Spinal cord (tissue), 10 donors: ENCODE results near the gene IL3. TPM values are rescaled to one million over a fixed set of nuclear protein-coding genes. Genes with fewer than 3 reads are reported as not detected.

ENCODE experiments used
- DNase-seq, 6 donors: peaks; one replicate each; pipeline versions ENCODE4 v3.0.0 to v3.0.0-alpha.2; 2013 to 2015; ENCODE audit warnings: low spot score in 6 of 6, low read depth in 4 of 6
- H3K27ac ChIP-seq: one replicate; pipeline ENCODE4 v1.5.1; 2013; ENCODE audit warnings: low read depth, low read length, control low read depth
- H3K27me3 ChIP-seq: one replicate; pipeline ENCODE4 v1.6.1; 2013; ENCODE audit warnings: low read length; ENCODE audit not compliant: control insufficient read depth, insufficient read depth
- H3K36me3 ChIP-seq: one replicate; pipeline ENCODE4 v1.6.1; 2013; ENCODE audit warnings: low read length; ENCODE audit not compliant: control insufficient read depth, insufficient read depth
- H3K4me1 ChIP-seq: one replicate; pipeline ENCODE4 v1.6.1; 2013; ENCODE audit warnings: low read length; ENCODE audit not compliant: control insufficient read depth, insufficient read depth
- H3K4me3 ChIP-seq: one replicate; pipeline ENCODE4 v1.5.1; 2013; ENCODE audit warnings: low read depth, low read length, control low read depth
- H3K9me3 ChIP-seq: one replicate; pipeline ENCODE4 v1.6.1; 2013; ENCODE audit warnings: low read length; ENCODE audit not compliant: control insufficient read depth, insufficient read depth
- WGBS: methylation state at CpG from one replicate; pipeline ENCODE4 v1.1.5; 2013; ENCODE audit warnings: missing lambda C conversion rate; ENCODE audit not compliant: insufficient coverage; 5-methylcytosine and 5-hydroxymethylcytosine counted together
- polyA plus RNA-seq, 2 donors: library from polyadenylated mRNA; unstranded; fragments of 120-200 nt; gene quantifications; one replicate each; pipeline ENCODE4 v1.2.1, GENCODE V29; 2013; ENCODE audit not compliant: insufficient read length in 2 of 2
- total RNA-seq, 2 donors: library from RNA; depleted of rRNA in 1 of 2; stranded (reverse); fragments of 120-200 nt in 1 of 2; fragments of >200 nt in 1 of 2; gene quantifications; one replicate each; pipeline versions ENCODE4 v1.2.3 to v1.2.4, GENCODE V29; 2013 to 2014
- donor health status: healthy.

Gene IL3
- total and polyA plus RNA-seq, 4 donors: not detected

DNA sequence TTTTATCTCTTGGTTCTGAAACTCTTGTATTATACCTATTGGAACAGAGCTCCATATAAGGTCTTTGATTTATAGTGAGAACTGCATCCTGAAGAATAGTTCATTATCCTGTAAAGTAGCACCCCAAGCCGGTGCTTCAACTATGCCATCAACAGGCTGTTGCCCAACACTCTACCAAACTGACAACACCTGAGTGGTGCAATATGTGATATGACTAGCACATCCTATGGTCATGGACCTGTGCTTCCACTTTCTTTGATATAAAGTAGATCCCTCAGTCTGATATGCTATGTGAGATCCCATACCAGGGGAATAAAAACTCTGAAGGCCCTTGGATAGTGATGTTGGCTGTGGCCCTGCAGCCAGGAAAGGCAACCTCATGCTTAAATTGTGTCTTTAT lies 28.9 kb downstream of the IL3 start:
- no peaks in the 10 kb centered on the region for H3K36me3 ChIP-seq
- no peak overlapping the region for H3K4me3 ChIP-seq
- peaks cover 7% of the 10 kb centered on the region for H3K4me1 ChIP-seq
- no peaks in the 10 kb centered on the region for H3K27me3 ChIP-seq
- DNase-seq: no peak
- no peak overlapping the region for H3K27ac ChIP-seq
- WGBS: no CpG with 5 or more reads among the region's 1 CpG
- no peaks in the 10 kb centered on the region for H3K9me3 ChIP-seq

DNA sequence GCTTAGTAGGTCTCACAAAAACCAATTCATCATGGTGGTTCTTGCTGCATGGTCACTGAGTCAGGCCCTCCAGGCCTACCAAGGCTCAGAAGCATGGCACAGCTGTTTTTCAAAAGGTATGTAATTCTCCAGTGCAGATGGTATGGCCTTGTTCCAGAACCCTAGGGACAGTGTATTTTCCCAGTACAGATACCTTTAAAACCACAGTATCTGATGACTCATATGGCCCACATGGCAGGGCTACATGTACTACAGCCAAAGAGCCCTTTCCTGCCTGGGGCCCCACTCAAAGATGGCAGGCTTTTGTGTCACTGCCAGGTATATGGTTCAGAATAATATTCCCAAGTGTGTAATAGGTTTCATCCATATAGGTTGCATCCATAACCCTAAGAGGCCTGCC lies 29.7 kb downstream of the IL3 start:
- H3K9me3 ChIP-seq: no peaks in the 10 kb centered on the region
- H3K4me3 ChIP-seq: no peak overlapping the region
- DNase-seq: no peak
- H3K27me3 ChIP-seq: no peaks in the 10 kb centered on the region
- peaks cover 7% of the 10 kb centered on the region for H3K4me1 ChIP-seq
- no peaks in the 10 kb centered on the region for H3K36me3 ChIP-seq
- H3K27ac ChIP-seq: no peak overlapping the region

DNA sequence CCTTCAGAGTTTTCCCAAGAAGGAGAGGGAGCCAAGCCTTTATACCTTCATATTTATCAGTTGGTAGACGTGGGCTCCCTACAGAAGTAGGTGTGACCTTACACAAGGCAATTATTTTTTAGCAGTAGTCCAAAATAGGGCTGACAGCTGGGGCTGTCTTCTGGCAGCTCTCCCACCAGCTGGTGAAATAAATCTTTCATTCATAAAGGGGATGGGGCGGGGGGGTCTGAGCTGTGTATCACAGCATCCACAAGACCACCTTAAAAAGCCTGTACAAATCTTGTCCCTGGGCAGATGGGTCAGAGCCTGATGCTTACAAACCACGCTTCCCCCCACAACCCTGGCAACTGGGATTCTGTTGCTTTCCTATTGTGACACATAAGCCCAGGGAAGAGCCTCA lies 32.8 kb downstream of the IL3 start:
- WGBS: 50% methylated on average over 1 of the region's 3 CpGs
- Histone ChIP-seq H3K4me3 (no peak overlapping the region), H3K36me3 (no peaks in the 10 kb centered on the region), H3K27ac (no peak overlapping the region), H3K9me3 (no peaks in the 10 kb centered on the region), H3K4me1 (no peaks in the 10 kb centered on the region), H3K27me3 (no peaks in the 10 kb centered on the region)
- DNase-seq: peak in 1 of 6 donors; percentile 31

DNA sequence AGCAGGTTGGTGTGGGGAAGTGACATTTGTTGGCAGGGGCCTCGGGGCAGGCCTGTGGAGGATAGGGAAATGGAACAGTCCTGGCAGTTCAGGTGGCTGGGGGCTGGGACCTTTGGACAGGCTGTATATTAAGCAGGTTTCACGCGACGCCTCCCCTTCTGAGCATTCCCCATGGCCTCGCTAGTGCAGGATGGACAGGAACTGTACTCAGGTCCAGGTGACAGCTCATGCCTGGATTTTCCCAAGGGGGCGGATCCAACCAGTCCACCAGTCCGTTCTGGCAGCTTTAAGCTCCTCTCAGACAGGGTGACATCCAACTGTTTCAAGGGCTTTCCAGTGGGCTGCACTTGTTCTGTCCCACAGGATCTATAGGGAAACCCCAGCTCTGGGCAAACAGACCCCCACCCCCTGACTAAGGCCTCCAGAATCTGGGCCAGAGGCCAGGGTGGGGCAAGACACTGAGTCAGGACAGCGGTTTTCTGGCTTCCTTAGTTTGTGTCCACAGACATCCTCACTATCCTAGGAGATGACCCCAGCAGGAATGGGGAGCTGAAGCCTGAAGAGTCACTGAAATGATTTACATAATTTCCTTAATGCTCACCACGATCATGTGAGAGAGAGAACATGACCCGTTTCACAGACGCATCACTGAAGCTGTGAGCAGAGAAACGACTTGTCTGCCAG lies 34.1 kb downstream of the IL3 start:
- Histone ChIP-seq H3K27ac (no peak overlapping the region), H3K36me3 (no peaks in the 10 kb centered on the region), H3K27me3 (no peaks in the 10 kb centered on the region), H3K9me3 (no peaks in the 10 kb centered on the region), H3K4me3 (no peak overlapping the region), H3K4me1 (no peaks in the 10 kb centered on the region)
- DNase-seq: no peak
- 86% methylated on average over 12 of the region's 12 CpGs for WGBS

DNA sequence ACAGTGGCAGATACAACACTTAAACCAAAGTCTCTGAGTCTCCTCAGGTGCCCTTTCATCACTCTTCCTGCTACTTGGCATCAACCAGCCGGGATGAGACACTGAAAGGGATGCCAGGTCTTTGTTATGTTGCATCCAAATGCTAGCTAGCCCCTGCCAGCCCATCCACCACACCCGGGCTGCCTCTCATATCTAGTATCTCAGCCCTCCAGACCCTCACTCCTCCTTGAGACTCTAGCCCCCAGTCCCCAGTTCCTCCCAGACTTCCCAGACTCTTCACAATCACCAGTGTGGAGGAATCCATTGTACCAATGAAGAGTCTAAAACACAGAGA lies 34.6 kb downstream of the IL3 start:
- no peaks in the 10 kb centered on the region for H3K9me3 ChIP-seq
- WGBS: 87% methylated on average over 2 of the region's 2 CpGs
- H3K36me3 ChIP-seq: no peaks in the 10 kb centered on the region

DNA sequence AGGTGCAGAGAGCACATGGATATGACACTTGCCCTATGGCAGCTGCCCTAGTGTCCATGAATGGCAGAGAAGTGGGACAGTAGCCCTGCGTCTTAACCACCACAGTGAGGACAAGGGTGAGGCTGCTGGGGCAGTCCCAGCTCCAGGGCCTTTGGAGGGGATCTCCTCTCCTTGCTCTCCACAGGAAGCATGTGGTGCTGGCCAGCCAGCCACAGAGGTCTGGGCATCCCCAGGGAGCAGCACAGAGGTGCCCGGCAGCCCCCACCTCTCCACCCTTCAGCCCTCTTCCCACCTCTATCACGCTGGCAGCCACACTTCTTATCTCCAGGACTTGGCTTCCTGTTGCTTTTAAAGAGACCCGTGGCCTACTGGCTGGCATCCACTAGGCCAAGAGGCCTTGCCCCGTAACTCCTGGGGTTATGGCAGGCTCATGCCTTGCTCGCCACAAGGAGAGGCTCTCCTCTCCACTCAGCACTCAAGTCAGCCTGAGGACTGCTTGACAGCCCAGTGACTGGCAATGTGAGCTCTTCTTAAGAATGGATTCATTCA lies 35.0 kb downstream of the IL3 start:
- no peak for DNase-seq
- Histone ChIP-seq H3K4me3 (no peak overlapping the region), H3K36me3 (no peaks in the 10 kb centered on the region), H3K27ac (no peak overlapping the region), H3K9me3 (no peaks in the 10 kb centered on the region), H3K27me3 (no peaks in the 10 kb centered on the region), H3K4me1 (no peaks in the 10 kb centered on the region)
- WGBS: 88% methylated on average over 6 of the region's 6 CpGs

More for the DNA sequence above, 34.6 kb downstream of the IL3 start:
- DNase-seq: no peak
- Histone ChIP-seq H3K27ac (no peak overlapping the region), H3K4me3 (no peak overlapping the region), H3K27me3 (no peaks in the 10 kb centered on the region), H3K4me1 (no peaks in the 10 kb centered on the region)

DNA sequence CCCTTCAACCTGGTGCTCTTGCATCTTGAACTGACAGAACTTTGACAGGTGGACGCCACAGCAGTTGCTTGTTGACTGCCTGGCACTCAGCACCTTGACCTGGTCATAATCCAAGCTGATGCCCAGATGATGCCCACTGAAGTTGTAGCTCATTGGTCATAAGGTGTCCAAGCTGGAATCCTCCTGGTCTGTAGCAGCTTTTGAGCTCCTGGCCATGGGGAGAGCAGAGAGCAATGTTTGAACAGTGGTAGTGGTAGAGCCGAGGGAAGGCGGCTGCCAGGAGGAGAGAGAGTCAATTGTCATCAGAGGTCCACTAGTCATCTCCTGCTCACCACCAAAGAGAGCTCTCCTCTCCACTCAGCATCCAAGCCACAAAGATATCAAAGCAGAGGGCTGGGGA lies 36.4 kb downstream of the IL3 start:
- H3K27me3 ChIP-seq: no peaks in the 10 kb centered on the region
- H3K36me3 ChIP-seq: no peaks in the 10 kb centered on the region
- H3K4me1 ChIP-seq: no peaks in the 10 kb centered on the region
- H3K27ac ChIP-seq: no peak overlapping the region
- H3K9me3 ChIP-seq: no peaks in the 10 kb centered on the region
- H3K4me3 ChIP-seq: no peak overlapping the region
- DNase-seq: no peak
- WGBS: 89% methylated on average over 1 of the region's 3 CpGs

DNA sequence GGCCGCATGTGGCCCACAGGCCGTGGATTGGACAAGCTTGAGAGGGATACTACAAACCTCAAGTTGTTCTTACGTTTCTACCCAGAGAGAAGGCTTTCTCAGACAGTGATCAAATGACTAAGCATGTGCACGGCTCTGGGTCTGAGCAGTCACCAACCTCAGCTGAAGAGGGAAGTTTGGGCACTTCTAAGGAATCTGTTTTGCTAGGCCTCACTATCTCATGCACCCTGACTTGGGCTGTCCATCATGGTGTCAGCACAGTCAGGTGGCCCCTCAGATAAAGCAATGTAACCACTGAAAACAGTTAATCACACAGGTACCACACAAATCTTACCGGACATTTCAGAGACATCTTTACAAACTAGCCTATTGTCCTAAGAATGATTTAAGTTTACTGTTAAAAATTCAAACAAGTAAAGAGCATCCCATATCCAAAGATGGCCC lies 37.7 kb downstream of the IL3 start:
- Histone ChIP-seq H3K4me3 (no peak overlapping the region), H3K9me3 (no peaks in the 10 kb centered on the region), H3K27me3 (no peaks in the 10 kb centered on the region), H3K4me1 (no peaks in the 10 kb centered on the region), H3K27ac (no peak overlapping the region), H3K36me3 (no peaks in the 10 kb centered on the region)
- 92% methylated on average over 3 of the region's 5 CpGs for WGBS
- DNase-seq: no peak

DNA sequence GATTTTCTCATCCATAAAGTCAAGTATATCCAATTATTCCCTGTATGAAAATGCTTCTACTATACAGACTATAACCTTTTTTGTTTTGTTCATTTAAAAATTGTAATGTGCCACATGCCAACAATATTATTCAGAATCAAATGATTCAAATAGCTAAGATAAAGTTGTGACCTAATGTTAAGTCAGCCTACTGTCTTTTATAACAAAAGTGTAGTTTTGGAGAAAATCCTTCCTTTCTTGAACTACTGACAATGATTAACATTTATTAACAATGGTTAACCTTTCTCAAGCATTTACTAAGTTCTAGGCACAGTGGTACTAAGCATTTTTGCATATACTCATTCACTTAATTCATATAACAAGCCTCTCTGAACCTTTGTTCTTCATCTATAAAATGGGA lies 38.2 kb downstream of the IL3 start:
- Histone ChIP-seq H3K27me3 (no peaks in the 10 kb centered on the region), H3K27ac (no peak overlapping the region), H3K4me3 (no peak overlapping the region), H3K9me3 (no peaks in the 10 kb centered on the region), H3K36me3 (no peaks in the 10 kb centered on the region), H3K4me1 (peaks cover 3% of the 10 kb centered on the region)
- no peak for DNase-seq

DNA sequence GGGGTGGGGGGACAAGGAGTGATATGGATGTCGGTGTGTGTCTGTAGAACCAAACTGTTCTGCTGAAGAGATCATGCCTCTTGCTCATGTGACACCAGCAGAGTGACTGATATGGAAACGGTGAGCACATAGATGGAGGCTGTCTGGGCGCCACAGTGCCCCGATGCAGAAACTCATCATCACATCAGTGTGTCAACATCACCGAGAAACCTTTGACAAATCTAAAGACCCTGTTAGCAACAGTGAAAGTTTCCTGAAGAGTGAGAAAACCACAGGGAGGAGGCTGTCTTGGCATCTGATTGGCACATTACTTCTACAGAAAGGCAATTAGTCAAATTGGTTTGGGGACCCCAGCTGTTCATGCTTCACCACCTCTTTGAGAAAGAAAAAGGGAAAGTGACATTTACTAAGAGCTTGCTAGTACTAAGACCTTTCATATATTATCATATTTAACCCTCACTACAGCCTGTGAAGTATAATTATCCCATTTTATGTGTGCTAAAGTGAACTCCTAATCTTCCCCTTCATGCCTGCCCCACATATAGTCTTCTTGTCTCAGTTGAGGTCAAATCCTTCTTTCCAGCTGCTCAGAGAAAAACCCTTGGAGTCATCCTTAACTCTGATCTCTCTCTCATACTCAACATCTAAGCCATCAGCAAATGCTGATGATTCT lies 38.8 kb downstream of the IL3 start:
- no peak for DNase-seq
- Histone ChIP-seq H3K9me3 (no peaks in the 10 kb centered on the region), H3K4me1 (peaks cover 3% of the 10 kb centered on the region), H3K27ac (no peak overlapping the region), H3K27me3 (no peaks in the 10 kb centered on the region), H3K4me3 (no peak overlapping the region), H3K36me3 (no peaks in the 10 kb centered on the region)
- WGBS: 100% methylated on average over 2 of the region's 5 CpGs
